GM21737 (cell line): ENCODE results near the gene GIPC3.

ENCODE experiments used
- ATAC-seq: cut with Tn5 transposase; IDR thresholded peaks from one replicate; pipeline ENCODE4 v1.9.1; 2021; ENCODE audit warnings: mild to moderate bottlenecking, moderate library complexity; ENCODE audit not compliant: unreplicated experiment

Gene GIPC3

GRCh38 chr19:3585301-3586126, at the start of gene GIPC3:
TSS of gene GIPC3 (plus strand) at chr19:3585478. CDS start at chr19:3585598, 120 bp downstream.
- no peak for ATAC-seq

- no peak for ATAC-seq
Observed at GRCh38 chr19:3535563-3535965, 49.7 kb upstream of the GIPC3 start.

GRCh38 chr19:3535981-3536380, 49.3 kb upstream of the GIPC3 start:
- no peak for ATAC-seq

- no peak for ATAC-seq
Observed at GRCh38 chr19:3536429-3537100, 48.7 kb upstream of the GIPC3 start.

- ATAC-seq, result no peak
Observed at GRCh38 chr19:3537101-3537437, 48.2 kb upstream of the GIPC3 start.

GRCh38 chr19:3537438-3538240, 47.6 kb upstream of the GIPC3 start:
- no peak for ATAC-seq

GRCh38 chr19:3538258-3538929, 46.9 kb upstream of the GIPC3 start:
- ATAC-seq, result no peak

GRCh38 chr19:3538965-3539755, 46.1 kb upstream of the GIPC3 start, which contains the start of gene TEKTIP1:
TSS of gene TEKTIP1 (plus strand) at chr19:3539174. CDS start at chr19:3539178, 4 bp downstream.
- no peak for ATAC-seq

GRCh38 chr19:3539756-3540118, 45.5 kb upstream of the GIPC3 start:
- no peak for ATAC-seq

- no peak for ATAC-seq
Observed at GRCh38 chr19:3543150-3544057, 41.9 kb upstream of the GIPC3 start.

GRCh38 chr19:3544058-3544376, 41.3 kb upstream of the GIPC3 start:
- no peak for ATAC-seq

GRCh38 chr19:3544742-3545668, 40.3 kb upstream of the GIPC3 start:
- ATAC-seq, result no peak

GRCh38 chr19:3545669-3546034, 39.6 kb upstream of the GIPC3 start:
- no peak for ATAC-seq

GRCh38 chr19:3546119-3546518, 39.2 kb upstream of the GIPC3 start:
- no peak for ATAC-seq

GRCh38 chr19:3547301-3547731, 38.0 kb upstream of the GIPC3 start:
- no peak for ATAC-seq

- no peak for ATAC-seq
Observed at GRCh38 chr19:3547767-3548282, 37.5 kb upstream of the GIPC3 start.

- ATAC-seq, result no peak
Observed at GRCh38 chr19:3548606-3549005, 36.7 kb upstream of the GIPC3 start.

GRCh38 chr19:3549816-3550215, 35.5 kb upstream of the GIPC3 start:
- ATAC-seq, result no peak
